ENCODE measurements around the gene VASP.

The VASP gene

GRCh38 chr19:45473682-45474605, 33.3 kb upstream of the VASP start:
- DNase-seq = peak; percentile 55

GRCh38 chr19:45474606-45475521, 32.4 kb upstream of the VASP start:
- peak; percentile 55 for DNase-seq

GRCh38 chr19:45475537-45476291, 31.6 kb upstream of the VASP start:
- peak; percentile 53 for DNase-seq

GRCh38 chr19:45476304-45476703, 31.0 kb upstream of the VASP start:
- peak; percentile 46 for DNase-seq

- peak; percentile 33 for DNase-seq
Observed at GRCh38 chr19:45477186-45477585, 30.1 kb upstream of the VASP start.

- DNase-seq = no peak
Observed at GRCh38 chr19:45477713-45478453, 29.4 kb upstream of the VASP start.

- peak; percentile 89 for DNase-seq
Observed at GRCh38 chr19:45478454-45479238, 28.6 kb upstream of the VASP start.

- no peak for DNase-seq
Observed at GRCh38 chr19:45483033-45483432, 24.2 kb upstream of the VASP start.

GRCh38 chr19:45484273-45484945, 22.9 kb upstream of the VASP start:
- no peak for DNase-seq

- peak; percentile 94 for DNase-seq
Observed at GRCh38 chr19:45485305-45486077, 21.8 kb upstream of the VASP start.

GRCh38 chr19:45488708-45489107, 18.6 kb upstream of the VASP start:
- no peak for DNase-seq

GRCh38 chr19:45489216-45489855, 17.9 kb upstream of the VASP start:
- DNase-seq = no peak

- no peak for DNase-seq
Observed at GRCh38 chr19:45492137-45492626, 15.1 kb upstream of the VASP start.

- no peak for DNase-seq
Observed at GRCh38 chr19:45492627-45493470, 14.4 kb upstream of the VASP start.

GRCh38 chr19:45494261-45494916, 12.9 kb upstream of the VASP start:
- DNase-seq = no peak

GRCh38 chr19:45495178-45495577, 12.1 kb upstream of the VASP start:
- DNase-seq = no peak

GRCh38 chr19:45496349-45496953, 10.8 kb upstream of the VASP start:
- DNase-seq = peak; percentile 39
